Right renal pelvis (tissue), 4 donors: ENCODE measurements around the gene CADM4. TPM values are rescaled to one million over a fixed set of nuclear protein-coding genes. Genes with fewer than 3 reads are reported as not detected.
"Not testable (repeated sequence)": the region's sequence is repeated elsewhere in the genome, so short reads cannot be mapped to it uniquely, and the experiment has no call there.

Source experiments
- DNase-seq, 4 donors: peaks; one replicate each; pipeline ENCODE4 v3.0.0-alpha.2; 2013; ENCODE audit warnings: low read depth in 4 of 4, low spot score in 3 of 4, missing footprints in 1 of 4
- polyA plus RNA-seq, 4 donors: library from polyadenylated mRNA; unstranded; fragments of 120-200 nt; gene quantifications; one replicate each; pipeline ENCODE4 v1.2.1, GENCODE V29; 2013; ENCODE audit not compliant: insufficient read length in 4 of 4

Gene CADM4
- polyA plus RNA-seq, 4 donors, result 44.9 to 65.8 (median 49.0) TPM

DNA sequence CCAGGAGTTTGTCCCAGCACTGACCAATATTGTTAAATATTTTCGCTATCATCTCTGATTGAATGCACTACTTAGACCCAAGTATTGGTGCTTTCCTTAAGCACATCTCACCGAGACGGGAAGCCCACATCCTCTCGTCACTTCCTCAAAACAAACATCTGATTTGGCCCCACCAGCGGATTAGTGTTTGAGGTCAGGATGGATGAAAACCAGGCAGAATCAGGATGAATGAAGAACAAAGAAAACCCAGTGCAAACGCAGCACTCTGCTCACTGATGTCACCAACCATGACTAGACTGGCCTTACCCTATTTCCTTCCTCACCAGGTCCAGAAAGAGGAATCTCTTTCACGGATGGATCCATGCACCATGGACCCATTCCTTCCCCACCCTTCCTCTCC, 24.4 kb upstream of the CADM4 start:
- no peak for DNase-seq

DNA sequence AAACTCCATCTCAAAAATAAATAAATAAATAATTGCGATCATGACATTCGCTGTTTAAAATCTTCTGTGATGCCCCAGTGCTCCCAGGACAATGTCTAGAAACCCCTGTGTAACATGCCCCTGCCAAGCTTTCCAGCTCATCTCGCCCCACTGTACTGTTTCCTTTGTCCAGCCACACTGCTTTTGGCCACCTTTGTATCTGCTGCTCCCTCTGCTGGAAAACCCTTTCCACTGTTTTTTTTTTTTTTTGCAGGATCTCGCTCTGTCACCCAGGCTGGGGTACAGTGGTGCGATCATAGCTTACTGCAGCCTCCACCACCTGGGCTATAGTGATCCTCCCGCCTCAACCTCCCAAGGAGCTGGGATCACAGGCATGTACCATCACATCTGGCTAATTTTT, 22.8 kb upstream of the CADM4 start:
- no peak for DNase-seq

DNA sequence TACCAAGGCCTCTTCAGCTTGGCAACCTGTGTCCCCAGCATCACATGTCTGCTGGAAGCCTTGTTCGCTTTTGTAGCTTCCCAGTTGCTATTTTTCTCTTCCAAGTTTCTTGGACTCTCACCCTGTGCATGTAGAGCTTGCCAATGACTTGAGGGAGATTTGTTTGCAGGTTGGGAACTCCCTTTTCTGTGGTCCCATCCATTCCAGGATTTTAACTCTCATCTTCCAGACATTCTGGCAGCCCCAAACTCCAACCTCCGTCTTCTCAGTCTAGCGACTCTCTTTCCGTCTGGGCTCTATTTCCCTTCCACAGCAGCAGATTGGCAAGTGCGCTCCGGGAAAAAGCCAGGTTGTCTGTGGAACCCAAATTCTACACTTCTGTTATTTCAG, 21.3 kb upstream of the CADM4 start:
- DNase-seq, result no peak

DNA sequence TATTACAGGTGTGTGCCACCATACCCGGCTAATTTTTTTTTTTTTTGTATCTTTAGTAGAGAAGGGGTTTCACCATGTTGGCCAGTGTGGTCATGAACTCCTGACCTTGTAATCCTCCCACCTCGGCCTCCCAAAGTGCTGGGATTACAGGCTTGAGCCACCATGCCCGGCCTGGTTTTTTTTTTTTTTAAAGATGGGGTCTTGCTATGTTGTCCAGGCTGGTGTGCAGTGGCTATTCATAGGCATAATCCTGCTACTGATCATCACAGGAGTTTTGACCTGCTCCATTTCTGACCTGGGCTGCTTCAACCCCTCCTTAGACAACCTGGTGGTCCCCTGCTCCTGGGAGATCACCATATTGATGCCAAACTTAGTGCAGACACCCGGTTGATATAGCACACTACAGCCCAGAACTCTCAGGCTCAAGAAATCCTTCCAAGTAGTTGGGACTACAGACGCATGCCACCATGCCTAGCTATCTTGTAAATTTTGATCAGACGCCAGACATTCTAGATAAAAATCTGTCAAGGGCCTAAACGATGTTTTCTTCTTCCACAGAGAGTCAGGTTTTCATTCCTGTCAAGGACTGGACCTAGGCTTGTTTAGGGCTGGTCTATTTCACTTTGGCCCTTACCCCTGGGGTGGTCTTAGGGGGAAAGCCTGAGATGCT, 20.8 kb upstream of the CADM4 start:
- no peak for DNase-seq

DNA sequence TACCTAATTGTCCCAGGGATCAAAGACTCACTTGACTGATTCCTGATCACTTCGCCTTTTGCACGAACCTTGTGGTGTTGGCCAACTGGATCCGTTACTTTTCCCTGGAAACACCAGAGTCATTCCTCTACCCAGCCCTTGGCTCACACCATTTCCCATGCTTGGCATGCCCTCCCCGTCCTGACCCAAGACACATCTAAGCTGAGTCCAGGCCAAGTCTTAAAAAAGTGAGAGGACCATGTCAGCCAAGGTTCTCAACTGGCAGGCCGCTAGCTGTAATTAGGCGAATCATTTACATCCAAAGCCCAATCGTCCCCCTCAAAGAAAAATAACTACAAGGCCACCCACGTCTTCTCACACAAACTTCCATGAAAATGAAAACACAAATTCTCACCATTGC, 18.8 kb upstream of the CADM4 start:
- DNase-seq, result no peak

DNA sequence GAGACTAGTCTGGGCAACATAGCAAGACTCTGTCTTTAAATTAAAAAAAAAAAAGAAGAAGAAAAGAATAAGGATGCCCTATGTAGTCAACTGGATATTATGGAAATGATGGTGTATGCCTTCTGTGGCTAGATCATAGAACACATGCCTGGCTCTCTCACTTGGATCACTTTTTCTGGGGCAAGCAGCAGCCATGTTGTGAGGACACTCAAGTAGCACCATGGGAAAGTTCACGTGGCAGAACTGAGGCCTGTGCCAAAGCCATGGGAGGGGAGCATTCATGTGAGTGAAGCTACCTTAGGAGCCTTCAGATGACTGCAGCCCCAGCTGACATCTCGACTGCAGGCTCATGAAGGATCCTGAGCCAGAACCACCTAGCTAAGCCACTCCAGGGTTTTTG, 18.4 kb upstream of the CADM4 start:
- DNase-seq, result no peak

DNA sequence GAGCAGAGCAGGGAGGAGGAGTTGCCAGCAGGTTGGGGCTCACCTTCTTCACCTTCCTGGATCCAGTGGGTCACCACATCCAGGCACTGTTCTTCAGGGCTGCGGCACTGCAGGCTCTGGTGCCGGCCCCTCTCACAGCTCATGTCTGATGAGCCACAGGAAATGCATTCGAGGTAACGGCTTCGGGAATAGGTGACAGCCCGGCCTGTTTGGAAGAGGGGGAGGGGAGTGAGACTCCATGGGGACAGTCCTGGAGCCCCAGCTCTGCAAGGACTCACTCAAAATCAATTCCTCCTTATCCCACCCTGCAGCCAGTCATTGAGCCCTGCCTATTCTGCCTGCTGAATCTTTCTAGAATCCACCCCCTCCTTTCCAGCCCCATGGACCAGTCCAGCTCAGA, 16.8 kb upstream of the CADM4 start:
- no peak for DNase-seq

DNA sequence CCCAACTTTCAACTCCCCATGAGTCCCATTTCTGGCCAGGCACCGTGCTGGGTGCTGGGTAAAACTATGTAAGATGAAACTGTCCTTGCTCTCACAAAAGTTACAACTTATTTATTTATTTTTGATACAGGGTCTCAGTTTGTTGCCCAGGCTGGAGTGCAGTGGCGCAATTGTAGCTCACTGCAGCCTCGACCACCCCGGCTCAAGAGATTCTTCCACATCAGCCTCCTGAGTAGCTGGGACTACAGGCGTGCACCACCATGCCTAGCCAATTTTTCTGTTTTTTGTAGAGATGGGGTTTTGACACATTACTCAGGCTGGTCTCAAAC, 12.9 kb upstream of the CADM4 start:
- no peak for DNase-seq

DNA sequence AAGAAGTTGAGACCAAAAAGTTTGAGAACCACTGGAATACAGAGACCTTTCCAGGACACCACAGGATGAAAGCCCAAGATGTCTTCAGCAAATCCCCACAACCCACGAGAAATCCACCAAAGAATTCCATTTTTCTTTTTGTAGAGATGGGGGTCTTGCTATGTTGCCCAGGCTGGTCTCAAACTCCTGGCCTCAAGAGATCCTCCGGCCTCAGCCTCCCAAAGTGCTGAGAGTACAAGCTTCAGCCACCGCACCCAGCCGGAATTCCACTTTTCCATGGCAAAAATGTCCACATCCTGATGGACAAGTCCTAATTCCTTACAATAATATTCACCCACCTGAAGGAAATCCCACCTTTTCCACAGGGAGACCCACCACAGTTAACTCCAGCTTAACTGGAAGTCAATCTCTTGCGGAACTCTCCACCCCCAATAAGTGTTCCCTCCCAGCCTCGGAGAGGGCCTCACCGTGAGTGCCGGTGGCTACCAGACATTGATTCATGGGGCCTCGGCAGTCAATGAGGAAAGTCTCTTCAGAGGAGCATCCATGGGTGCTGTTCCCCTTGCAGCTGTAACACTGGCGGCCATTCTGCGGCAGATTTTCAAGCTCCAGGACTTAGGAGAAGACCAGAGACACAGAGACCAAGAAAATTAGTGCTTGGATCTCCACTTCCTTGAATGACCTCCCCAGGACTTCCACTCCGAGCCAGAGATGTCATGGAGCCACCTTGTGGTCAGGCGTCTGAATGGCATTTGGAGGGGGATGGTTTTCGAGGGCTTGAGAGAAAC, 12.3 kb upstream of the CADM4 start:
- DNase-seq, result peak in 1 of 4 donors; percentile 63

DNA sequence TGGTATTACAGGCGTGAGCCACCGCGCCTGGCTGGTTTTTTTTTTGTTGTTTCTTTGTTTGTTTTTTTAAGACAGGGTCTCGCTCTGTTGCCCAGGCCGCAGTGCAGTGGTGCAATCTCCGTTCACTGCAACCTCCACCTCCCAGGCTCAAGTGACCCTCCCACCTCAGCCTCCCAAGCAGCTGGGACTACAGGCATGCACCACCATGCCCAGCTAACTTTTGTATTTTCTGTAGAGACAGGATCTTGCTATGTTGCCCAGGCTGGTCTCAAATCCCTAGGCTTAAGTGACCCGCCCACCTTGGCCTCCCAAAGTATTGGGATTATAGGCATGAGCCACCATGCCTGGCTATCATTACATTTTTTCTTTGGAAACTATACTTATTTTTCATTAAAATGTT, 10.6 kb upstream of the CADM4 start:
- DNase-seq, result not testable (repeated sequence)

DNA sequence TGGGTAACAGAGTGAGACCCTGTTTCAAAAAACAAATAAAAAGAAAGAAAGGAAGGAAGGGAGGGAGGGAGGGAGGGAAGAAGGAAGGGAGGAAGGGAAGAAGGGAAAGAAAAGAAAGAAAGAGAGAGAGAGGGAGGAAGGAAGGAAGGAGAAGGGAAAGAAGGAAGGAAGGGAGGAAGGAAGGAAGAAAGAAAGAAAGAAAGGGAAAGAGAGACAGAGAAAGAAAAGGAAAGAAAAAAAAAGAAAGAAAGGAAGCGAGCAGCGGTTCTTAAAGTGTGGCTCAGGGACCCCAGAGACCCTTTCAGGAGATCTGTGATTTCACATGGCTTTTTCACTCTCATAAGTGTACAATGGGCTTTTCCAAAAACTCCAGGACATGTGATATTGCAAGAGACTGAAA, 9.9 kb upstream of the CADM4 start:
- DNase-seq, result no peak

DNA sequence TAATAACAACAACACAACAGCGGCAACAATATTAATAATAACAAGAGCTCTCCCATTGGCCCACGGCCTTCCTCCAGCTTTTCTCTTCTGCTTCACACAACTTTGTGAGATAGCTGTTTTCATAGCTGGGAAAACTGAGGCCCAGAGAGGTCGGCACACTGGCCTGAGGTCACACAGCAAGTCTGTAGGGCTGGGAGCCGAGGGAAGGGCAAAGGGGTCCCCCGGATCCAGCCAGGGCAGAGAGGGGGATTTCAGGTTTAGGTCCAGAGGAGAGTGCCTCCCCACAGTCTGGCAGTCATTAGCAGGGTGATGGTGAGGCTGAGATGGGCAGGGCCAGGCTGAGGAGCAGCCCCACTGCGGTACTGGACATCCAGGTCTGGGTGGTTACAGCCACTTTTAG, 9.0 kb upstream of the CADM4 start:
- no peak for DNase-seq

DNA sequence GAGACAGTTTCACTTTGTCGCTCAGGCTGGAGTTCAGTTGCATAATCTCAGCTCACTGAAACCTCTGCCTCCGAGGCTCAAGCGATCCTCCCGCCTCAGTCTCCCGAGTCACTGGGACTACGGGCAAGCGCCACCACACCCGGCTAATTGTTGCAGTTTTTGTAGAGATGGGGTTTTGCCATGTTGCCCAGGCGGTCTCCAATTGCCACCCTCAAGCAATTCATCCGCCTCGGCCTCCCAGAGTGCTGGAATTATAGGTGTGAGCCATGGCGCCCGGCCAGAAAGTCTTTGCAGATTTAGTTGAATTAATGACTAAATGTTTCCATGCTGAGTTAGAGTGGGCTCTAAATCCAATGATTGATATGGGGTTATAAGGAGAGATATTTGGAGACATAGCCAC, 4.5 kb upstream of the CADM4 start:
- DNase-seq, result no peak

DNA sequence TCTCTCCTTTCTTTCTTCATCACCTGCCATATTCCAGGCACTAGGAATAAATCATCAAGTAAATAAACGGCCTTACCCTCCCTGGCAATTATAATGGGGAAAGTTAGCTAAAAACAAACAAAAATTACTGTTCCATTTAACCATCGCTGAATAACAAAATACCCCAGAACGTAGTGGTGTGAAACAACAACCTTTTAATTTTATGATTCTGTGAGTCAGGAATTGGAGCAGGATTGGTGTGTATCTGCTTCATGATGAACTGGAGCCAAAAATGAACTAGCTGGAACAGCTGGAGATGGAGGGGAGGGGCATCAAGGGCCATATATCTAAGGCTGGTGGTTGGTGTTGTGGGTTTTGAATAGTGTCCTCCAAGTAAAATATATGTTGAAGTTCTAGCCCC, 3.7 kb upstream of the CADM4 start:
- no peak for DNase-seq

DNA sequence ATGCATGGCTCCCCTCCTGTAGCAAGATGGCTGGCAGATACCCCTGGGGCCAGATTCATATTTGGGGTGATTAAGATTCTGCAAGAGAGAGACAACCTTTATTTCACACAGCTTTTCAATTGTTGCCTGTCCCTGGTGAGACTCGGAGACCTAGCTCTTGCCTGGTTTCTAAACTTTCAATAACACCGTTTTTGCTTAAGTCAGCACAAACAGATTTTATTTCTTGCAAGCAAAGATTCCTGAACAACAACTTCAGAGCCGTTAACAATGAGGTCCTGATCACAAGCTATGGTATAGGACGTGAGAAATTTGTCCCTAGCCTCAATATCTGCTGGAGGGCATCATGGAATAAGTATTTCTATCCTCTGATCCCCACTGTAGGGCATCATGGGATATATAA, 2.9 kb upstream of the CADM4 start:
- no peak for DNase-seq

DNA sequence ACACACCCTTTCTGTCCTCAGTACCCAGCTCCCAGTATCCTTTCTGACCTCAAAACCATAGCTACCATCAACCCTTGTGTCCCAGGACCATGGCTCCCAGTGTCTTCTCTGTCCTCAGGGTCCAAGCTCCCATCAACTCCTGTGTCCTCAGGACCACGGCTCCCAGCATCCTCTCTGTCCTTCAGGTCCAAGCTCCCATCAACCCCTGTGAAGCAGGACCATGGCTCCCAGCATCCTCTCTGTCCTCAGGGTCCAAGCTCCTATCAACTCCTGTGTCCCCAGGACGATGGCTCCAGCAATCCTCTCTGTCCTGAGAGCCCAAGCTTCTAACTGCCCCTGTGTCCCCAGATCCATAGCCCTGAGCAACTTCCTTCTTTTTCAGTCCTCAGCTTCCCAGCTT, 1.7 kb upstream of the CADM4 start:
- no peak for DNase-seq

DNA sequence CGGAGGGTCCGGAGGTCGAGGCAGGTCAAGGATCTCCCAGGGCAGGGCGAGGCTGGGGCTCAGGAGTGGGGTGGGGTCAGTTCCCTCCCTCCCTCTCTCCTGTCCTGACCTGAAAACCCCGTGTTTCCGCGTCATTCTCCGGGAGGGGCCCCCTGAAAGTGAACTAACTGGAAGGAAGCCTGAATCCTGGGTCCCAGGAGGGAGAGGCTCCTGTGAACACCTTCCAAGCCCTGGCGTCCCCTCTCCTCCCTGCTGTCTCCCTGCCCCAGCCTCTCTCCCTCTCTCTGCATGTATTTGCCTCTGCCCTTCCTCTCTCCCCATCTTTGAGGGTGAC, 741 bp upstream of the CADM4 start:
- DNase-seq, result no peak

DNA sequence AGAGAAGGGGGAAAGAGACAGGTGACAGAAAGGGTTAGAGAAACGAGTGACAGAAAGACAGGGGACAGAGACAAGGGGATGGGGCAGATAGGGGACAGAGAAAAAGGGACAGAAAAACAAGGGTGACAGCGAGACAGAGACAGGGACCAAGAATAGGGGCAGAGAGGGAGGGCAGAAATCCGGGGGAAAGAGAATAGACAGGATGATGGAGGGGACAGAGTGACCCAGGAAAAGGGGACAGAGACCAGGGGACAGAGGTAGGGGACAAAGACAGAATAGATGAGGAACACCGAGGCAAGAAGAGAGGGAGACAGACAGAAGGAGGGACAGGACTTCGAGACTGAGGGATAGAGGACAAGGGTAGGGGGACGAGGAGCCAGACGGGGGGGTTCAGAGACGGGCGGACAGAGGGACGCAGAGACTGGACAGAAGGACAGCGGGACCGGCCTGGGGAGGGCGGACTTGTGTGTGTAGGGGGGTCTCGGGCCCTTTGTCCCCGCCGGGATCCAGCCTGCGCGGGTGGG, 593 bp downstream of the CADM4 start:
- DNase-seq, result no peak

DNA sequence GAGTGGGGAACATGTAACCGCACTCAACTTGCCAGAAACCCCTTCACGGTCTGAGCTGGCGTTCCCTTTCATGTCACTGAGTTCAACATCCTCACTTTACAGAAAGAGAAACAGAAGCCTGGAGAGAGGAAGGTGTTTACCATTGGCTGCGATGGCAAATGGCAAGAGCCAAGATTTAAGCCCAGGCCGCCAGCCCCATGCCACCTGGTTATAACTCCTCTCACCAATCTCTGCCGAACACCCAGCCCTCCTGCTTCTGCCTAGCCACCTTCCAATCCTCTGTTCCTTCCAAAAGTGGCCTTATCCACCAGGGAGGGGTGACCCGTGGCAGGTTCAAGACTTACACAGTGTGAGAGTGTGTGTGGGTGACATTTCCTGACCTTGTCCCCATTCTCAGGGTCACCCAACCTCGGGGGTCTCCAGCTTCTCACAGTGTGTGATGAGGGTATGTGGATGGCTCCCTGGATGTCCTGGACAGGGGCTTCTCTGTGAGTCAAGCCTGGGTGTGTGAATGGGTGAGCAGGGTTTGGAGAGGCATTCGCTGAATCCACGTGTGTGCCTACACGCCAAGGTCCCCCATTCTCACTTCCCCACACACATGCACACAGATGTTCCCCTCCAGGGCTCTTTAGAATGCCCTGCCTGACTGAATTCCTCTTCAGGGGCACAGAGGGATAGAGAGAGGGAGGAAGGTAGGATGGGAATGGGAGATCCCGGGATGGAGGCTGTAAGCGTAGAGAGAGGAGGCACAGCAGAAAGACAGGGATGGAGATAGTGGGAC, 1.2 kb downstream of the CADM4 start:
- no peak for DNase-seq

DNA sequence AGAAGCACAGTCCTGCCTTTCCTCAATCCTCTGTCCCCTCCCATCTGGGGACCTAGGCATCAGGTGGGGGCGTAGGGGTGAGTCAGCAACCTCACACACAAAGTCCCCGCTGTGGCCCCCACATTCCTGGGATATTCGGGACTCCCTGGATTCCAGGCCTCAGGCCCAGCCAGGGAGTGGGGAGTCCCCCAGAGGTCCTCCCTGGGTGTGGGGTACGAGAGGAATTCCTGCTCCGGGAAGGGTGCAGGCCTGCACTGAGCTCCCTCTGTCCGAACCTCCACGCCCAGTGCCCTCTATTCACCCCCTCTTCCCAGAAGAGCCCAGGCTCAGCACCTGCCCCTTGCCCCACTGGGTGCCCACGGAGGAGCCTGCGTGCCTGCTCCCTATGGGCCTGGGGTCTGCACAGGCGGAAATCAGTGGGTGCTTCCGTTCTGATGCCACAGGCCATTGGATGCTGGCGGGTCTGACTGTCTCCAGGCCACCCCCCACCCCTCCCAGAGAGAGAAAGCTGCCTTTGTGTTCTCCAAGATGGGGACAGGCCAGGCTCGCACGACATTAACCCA, 3.4 kb downstream of the CADM4 start:
- no peak for DNase-seq

DNA sequence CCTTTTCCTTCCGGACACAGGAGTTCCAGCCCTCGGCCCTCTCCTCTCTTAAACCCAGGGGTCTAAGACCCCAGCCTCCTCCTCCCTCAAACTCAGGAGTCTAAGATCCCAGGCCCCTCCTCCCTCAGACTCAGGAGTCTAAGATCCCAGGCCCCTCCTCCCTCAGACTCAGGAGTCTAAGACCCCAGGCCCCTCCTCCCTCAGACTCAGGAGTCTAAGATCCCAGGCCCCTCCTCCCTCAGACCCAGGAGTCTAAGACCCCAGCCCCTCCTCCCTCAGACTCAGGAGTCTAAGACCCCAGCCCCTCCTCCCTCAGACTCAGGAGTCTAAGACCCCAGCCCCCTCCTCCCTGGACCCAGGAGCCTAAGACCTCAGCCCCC, 4.1 kb downstream of the CADM4 start:
- not testable (repeated sequence) for DNase-seq
